ENCODE measurements around the gene CT47C1.

The CT47C1 gene

DNA sequence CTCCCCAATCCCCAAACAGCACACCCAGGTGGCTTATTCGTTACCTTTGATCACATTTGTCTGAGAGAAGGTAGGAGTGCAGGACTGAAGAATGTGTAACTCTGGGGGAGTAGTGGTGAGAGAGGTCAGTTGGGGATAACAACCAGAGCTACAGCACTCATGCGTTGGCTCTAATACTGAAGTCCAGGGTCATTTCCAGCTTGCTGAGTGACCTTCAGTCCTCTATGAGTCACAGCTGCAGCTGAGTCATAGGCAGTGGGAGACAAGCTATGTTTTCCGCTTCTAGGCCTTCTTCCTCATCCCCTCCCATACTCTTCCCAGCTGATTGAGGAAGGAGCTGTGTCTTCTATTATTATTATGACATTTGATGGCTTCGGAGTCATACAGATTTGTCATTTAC is 31.6 kb upstream of the CT47C1 start:
- Histone ChIP-seq H3K27ac (replicated peaks) (no peak overlapping the region), H3K27me3 (ENCODE audit: insufficient read depth, poor library complexity, severe bottlenecking) (no peaks in the 10 kb centered on the region), H3K4me3 (replicated peaks; ENCODE audit: insufficient read depth, low read length) (no peak overlapping the region)
- no peak for TF ChIP-seq GABPA (IDR thresholded peaks at IDR 0.05; ENCODE audit: low read depth)
- no peak for TF ChIP-seq SPI1 (IDR thresholded peaks at IDR 0.05; ENCODE audit: borderline replicate concordance, low read depth)
- TF ChIP-seq, protein P1, sequence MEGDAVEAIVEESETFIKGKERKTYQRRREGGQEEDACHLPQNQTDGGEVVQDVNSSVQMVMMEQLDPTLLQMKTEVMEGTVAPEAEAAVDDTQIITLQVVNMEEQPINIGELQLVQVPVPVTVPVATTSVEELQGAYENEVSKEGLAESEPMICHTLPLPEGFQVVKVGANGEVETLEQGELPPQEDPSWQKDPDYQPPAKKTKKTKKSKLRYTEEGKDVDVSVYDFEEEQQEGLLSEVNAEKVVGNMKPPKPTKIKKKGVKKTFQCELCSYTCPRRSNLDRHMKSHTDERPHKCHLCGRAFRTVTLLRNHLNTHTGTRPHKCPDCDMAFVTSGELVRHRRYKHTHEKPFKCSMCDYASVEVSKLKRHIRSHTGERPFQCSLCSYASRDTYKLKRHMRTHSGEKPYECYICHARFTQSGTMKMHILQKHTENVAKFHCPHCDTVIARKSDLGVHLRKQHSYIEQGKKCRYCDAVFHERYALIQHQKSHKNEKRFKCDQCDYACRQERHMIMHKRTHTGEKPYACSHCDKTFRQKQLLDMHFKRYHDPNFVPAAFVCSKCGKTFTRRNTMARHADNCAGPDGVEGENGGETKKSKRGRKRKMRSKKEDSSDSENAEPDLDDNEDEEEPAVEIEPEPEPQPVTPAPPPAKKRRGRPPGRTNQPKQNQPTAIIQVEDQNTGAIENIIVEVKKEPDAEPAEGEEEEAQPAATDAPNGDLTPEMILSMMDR (IDR thresholded peaks at IDR 0.05; ENCODE audit: insufficient read depth, low read length): no peak
- no peak for TF ChIP-seq REST (IDR thresholded peaks at IDR 0.05; ENCODE audit: insufficient replicate concordance, low read depth)
- TF ChIP-seq POLR2AphosphoS5 (IDR thresholded peaks at IDR 0.05; ENCODE audit: low read depth): no peak
- DNase-seq (ENCODE audit: low read depth in 1 of 2, low spot score in 1 of 2): no peak

DNA sequence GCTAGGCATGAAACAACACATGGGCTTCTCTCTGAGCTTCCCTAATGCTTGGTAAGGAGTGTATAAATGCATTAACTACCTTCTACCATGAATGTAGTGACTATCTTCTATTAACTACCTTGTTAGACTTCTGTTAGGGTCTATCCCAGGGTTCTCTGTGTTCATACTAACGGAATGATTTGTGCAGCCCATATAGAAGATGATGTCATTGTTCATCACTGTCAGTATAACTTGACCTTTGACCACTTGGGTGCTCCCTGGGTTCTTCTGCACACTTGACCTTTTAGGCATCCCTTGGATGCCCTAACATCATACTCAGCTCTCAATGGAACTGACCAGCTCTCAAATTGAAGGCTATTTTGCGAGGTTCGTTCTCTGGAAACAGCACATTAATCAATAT is 30.8 kb upstream of the CT47C1 start:
- TF ChIP-seq, protein P1 (IDR thresholded peaks at IDR 0.05; ENCODE audit: insufficient read depth, low read length): no peak
- no peak for TF ChIP-seq POLR2AphosphoS5 (IDR thresholded peaks at IDR 0.05; ENCODE audit: low read depth)
- no peak for TF ChIP-seq GABPA (IDR thresholded peaks at IDR 0.05; ENCODE audit: low read depth)
- no peak for TF ChIP-seq SPI1 (IDR thresholded peaks at IDR 0.05; ENCODE audit: borderline replicate concordance, low read depth)
- TF ChIP-seq REST (IDR thresholded peaks at IDR 0.05; ENCODE audit: insufficient replicate concordance, low read depth): no peak
- Histone ChIP-seq H3K27ac (replicated peaks) (no peak overlapping the region), H3K27me3 (ENCODE audit: insufficient read depth, poor library complexity, severe bottlenecking) (no peaks in the 10 kb centered on the region), H3K4me3 (replicated peaks; ENCODE audit: insufficient read depth, low read length) (no peak overlapping the region)
- no peak for DNase-seq (ENCODE audit: low read depth in 1 of 2, low spot score in 1 of 2)

DNA sequence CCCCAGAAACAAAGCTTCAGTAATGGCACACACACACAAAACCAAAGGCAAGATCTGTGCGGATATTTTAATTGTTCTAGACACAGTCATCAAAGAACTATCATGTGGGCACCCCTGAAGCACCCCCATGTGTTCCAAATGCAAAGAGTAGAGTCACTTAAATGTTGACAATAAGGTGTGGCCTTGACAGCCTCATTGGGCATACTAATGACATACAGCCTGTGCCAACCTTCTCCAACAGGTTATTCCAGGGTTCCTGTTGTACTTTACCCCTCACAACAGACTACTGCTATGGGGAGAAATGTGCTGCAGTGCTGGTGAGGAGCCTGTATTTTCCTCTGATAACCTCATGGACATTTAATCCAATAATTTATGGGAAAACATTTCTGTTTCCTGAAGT is 29.8 kb upstream of the CT47C1 start:
- H3K27me3 ChIP-seq (ENCODE audit: insufficient read depth, poor library complexity, severe bottlenecking): no peaks in the 10 kb centered on the region
- no peak overlapping the region for H3K4me3 ChIP-seq (replicated peaks; ENCODE audit: insufficient read depth, low read length)
- no peak for TF ChIP-seq POLR2AphosphoS5 (IDR thresholded peaks at IDR 0.05; ENCODE audit: low read depth)
- no peak for TF ChIP-seq GABPA (IDR thresholded peaks at IDR 0.05; ENCODE audit: low read depth)
- TF ChIP-seq, protein P1 (IDR thresholded peaks at IDR 0.05; ENCODE audit: insufficient read depth, low read length): no peak
- no peak for TF ChIP-seq SPI1 (IDR thresholded peaks at IDR 0.05; ENCODE audit: borderline replicate concordance, low read depth)
- no peak for TF ChIP-seq REST (IDR thresholded peaks at IDR 0.05; ENCODE audit: insufficient replicate concordance, low read depth)
- H3K27ac ChIP-seq (replicated peaks): no peak overlapping the region
- no peak for DNase-seq (ENCODE audit: low read depth in 1 of 2, low spot score in 1 of 2)

All from HL-60 (cell line).